Left lobe of liver (tissue), 2 donors: ENCODE measurements around the gene BSN. TPM values are rescaled to one million over a fixed set of nuclear protein-coding genes. Genes with fewer than 3 reads are reported as not detected.
A peak's percentile ranks its signal among the peaks of the same experiment; 100 is the strongest.
"Not testable (repeated sequence)": the region's sequence is repeated elsewhere in the genome, so short reads cannot be mapped to it uniquely, and the experiment has no call there.

ENCODE experiments used
- ATAC-seq: fragments of 200-7000 bp; cut with Tn5 transposase; one replicate; pipeline ENCODE4 v1.9.1; 2020; ENCODE audit warnings: mild to moderate bottlenecking, moderate library complexity
- DNase-seq: peaks from one replicate; pipeline ENCODE4 v3.0.0-alpha.2; 2020; ENCODE audit warnings: low spot score
- total RNA-seq: library from RNA; stranded (reverse); gene quantifications from one replicate; pipeline ENCODE4 v1.2.1, GENCODE V29; 2021
- donor health status: DM: no; HTN: no; CAD: no; lungs with moderate emphysema.
- donor health status: DM: no; HTN: yes; CAD: no.

The BSN gene
- total RNA-seq, 1 donor from 2014 or later = 0.73 TPM

DNA sequence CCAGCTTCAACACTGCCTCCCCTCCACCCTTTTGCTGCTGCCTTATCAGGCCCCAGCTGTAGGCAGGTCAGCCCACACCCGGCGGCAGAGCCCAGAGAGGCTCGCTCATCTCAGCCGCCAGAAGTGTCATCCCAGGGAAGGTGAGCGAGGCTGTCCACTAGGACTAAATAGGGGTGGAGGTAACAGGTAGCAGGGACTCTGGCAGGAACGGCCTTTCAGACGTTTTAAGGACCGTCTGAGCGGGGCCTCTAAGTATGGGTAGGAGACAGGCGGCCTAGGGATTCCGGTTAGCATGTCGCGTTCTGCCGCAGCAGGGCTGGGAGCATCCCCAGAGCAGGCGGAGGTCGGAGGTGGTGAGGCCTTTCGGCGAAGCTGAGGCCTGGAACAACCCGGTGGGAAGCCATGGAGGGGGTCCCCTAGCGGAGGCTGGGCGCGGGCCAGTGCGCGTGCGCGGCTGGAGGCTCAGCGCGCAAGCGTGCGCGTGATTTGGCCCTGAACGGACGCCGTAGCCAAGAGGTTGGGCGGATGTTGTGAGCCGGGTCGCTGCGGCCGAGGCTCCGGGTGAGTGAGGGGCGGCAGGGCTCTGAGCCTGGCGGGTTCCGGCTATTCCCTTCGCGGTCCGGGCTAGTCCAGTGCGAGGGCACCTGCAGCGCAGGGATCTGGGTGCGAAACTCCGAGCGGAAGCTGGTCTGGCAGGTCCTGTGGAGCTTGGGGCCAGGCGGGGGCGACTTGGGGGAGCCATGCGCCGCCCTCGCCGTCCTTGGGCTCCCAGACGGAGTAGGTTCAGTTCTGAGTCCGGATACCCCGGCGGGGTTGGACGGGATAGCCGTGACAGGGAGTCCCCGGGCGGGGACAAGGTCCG is 135.0 kb downstream of the BSN start, which contains the start of the genes MST1 and RNF123:
Gene MST1 (minus strand): TSS at position 429 of the 862 bp plus-strand sequence. CDS start 783 bp downstream, outside the sequence.
Gene RNF123 (plus strand): TSS at position 512 of the 862 bp plus-strand sequence. CDS start 1,609 bp downstream, outside the sequence.
- ATAC-seq (peak; percentile 67), DNase-seq (peak; percentile 91)

- DNase-seq, ATAC-seq: not testable (repeated sequence)
Measured at GRCh38 chr3:49689908-49690624, 135.8 kb downstream of the BSN start.

GRCh38 chr3:49690856-49691255 is 136.6 kb downstream of the BSN start:
- not testable (repeated sequence) for ATAC-seq, DNase-seq

DNA sequence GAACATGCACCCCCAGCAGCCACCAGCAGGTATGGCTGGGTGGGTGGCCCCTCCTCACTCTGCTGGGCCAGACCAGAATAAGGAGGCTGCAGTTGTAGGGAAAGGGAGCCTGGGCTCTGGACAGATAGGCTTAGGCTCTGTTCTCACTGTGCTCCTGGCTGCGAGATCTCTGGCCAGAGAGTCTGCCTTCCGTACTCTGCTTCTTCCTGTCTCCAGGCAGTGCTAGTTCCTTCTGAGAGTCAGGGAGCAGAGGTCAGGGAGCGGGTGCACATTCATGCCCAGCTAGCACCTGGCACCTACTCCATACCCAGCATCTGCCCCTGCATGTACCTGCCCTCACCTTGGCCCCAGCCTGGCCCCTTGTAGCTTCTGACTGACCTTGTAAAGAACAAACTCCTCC is 137.2 kb downstream of the BSN start:
- not testable (repeated sequence) for DNase-seq, ATAC-seq

- ATAC-seq = not testable (repeated sequence)
Measured at GRCh38 chr3:49694409-49695070, 140.3 kb downstream of the BSN start.

GRCh38 chr3:49695350-49696015 is 141.2 kb downstream of the BSN start:
- peak; percentile 36 for ATAC-seq
- DNase-seq = not testable (repeated sequence)

More at GRCh38 chr3:49694409-49695070, 140.3 kb downstream of the BSN start:
- DNase-seq = not testable (repeated sequence)

GRCh38 chr3:49699281-49699979 is 145.2 kb downstream of the BSN start:
- no peak for DNase-seq
- ATAC-seq = no peak

- no peak for DNase-seq
- no peak for ATAC-seq
Measured at GRCh38 chr3:49700014-49700413, 145.7 kb downstream of the BSN start.

DNA sequence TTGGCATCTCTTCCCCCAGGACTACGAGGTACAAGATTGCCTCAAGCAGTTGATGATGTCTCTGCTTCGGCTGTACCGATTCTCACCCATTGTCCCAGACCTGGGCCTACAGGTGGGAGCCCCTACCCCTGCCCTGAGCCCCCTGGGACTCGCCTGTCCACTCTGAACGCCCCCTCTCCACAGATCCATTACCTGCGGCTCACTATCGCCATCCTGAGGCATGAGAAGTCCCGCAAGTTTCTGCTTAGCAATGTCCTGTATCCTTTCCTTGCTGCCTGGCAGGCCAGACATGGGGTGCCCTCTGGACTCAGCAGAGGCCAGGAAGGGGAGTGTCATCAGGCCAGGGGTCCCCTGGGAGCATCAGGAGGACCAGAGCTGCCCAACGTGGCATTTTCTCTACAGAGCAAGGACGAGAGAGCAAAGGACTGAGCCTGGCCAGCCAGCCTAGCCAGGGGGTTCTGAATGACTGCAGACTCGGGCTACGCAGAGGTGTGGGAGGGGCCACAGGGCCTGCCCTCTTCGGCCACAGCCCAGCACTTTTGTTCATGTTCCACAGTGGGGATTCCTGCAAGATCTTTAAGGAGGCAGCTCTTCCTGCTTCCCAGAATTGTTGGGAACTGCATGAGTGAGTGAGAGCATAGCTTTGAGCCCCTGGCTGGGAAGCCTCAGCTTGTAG is 146.3 kb downstream of the BSN start:
- DNase-seq (no peak), ATAC-seq (no peak)

- peak; percentile 51 for ATAC-seq
Measured at GRCh38 chr3:49701388-49702077, 147.3 kb downstream of the BSN start.

DNA sequence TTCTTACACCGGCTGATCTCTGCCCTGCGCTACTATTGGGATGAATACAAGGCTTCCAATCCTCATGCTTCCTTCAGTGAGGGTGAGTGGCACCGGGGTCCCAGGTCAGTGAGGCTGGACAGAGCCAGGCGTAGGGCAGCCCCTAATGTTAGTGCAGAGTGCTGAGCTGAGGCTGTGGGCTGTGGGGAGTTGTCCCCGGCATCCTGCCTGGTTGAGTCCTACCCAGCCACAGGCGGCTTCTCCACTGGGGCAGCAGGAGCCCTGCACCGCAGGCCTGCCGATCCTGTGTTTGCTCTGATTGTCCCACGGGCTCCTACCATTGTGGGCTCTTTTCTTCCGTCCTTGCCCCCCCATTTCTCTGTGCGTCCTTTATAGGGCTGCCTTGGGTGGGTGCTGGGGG is 148.4 kb downstream of the BSN start:
- DNase-seq (no peak), ATAC-seq (no peak)

More at GRCh38 chr3:49701388-49702077, 147.3 kb downstream of the BSN start:
- no peak for DNase-seq

GRCh38 chr3:49703443-49703927 is 149.2 kb downstream of the BSN start:
- DNase-seq = no peak
- peak; percentile 83 for ATAC-seq

DNA sequence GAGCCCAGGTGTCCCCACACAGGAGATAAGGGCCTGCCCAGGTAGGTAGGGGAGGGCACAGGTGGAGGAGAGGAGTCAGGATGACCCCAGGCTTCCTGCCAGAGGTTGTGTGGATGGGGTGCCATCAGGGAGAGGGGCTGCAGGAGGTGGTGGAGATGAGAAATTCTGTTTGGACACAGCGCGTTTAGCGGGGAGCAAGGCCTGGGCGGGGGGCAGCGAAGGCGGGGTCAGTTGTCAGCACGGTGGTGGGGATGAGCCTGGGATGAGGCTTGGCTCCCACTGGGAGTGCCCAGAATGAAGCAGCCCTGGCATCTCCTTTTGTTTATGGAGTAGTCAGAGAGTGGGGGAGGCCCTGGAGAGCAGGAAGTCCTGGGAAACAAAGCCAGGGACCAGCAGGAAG is 149.7 kb downstream of the BSN start:
- ATAC-seq = no peak

DNA sequence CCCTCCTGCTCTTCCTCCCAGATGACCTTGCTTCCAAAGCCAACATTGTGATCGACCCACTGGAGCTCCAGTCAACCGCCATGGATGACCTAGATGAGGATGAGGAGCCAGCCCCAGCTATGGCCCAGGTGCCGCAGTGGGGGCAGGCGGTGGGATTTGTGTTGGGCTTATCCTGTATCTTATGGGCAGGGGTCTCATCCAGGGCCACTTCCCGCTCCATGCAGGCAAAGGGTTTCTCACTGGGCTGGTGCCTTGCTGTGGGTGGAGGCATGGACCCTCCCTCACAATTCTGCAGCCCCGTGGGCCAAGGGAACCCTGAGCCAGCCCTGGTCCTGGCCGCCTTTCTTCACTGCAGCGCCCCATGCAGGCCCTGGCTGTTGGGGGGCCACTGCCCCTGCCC is 150.4 kb downstream of the BSN start:
- ATAC-seq = no peak
- DNase-seq = no peak

More for the DNA sequence above, 149.7 kb downstream of the BSN start:
- DNase-seq = no peak

DNA sequence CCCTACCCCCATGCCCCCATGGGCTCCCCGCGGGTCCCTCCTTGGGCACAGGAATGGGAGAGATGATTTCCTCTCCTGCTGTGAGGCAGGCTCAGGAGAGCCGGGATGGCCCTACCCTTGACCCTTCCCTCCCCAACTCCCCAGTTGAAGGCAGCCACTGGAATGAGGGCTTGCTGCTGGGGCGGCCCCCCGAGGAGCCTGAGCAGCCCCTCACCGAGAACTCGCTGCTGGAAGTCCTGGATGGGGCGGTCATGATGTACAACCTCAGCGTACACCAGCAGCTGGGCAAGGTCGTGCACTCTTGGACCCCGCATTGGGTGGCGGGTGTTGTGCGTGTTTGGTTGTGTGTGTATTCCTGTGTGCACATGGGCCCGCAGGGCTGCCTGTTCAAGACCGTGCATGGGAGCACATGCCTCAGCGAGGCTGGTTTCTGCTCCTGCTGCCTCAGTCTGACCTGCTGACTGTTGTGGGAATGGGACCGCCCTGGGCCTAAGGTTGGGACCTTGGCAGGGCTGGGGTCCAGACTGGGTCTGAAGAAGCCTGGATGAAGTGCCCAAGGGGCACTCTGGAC is 151.2 kb downstream of the BSN start:
- ATAC-seq (no peak), DNase-seq (no peak)

- DNase-seq = no peak
Measured at GRCh38 chr3:49706456-49707112, 152.3 kb downstream of the BSN start.

DNA sequence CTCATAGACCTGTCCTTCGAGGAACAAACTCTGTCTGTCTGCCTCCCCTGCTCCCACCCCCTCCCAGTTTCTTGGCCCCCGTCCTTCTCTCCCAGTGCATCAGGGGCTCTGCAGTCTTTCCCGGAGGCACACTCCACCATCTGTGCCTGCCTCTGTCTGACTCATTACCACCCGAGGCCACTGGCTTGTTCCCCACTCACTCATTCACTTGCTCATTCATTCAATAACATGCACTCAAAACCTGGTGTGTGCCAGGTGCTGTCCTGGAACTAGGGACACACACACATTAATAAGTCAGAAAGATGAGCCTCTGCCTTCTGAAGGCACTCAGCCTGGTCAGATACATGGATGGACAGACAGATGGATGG is 152.8 kb downstream of the BSN start:
- ATAC-seq (no peak), DNase-seq (no peak)

More at GRCh38 chr3:49706456-49707112, 152.3 kb downstream of the BSN start:
- no peak for ATAC-seq

DNA sequence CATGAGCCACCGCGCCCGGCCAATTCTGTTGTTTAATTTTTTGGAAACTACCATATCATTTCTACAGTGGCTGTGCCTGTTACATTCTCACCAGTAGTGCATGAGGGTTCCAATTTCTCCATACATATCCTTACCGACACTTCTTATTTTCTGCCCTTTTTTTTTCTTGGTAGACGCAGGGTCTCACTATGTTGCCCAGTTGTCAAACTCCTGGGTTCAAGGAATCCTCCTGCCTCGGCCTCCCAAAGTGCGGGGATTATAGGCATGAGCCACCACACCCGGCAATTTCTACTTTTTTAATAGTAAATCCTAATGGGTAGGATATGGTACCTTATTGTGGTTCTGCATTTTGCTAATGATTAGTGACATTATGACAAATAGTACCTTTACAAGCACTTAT is 155.6 kb downstream of the BSN start:
- no peak for DNase-seq
- ATAC-seq = no peak
